T-cell (primary cell): ENCODE measurements around the gene FANCE. TPM values are rescaled to one million over a fixed set of nuclear protein-coding genes. Genes with fewer than 3 reads are reported as not detected.

ENCODE experiments used
- ATAC-seq, 4 experiments: fragments of 200-7000 bp in 3 of 4; fragments of 150-1000 bp in 1 of 4; cut with Tn5 transposase; replicated peaks in 1 of 4; 1 replicate in 3 of 4; 2 replicates in 1 of 4; pipeline ENCODE4 v1.10.0; 2021; ENCODE audit warnings: moderate library complexity in 3 of 4, mild to moderate bottlenecking in 2 of 4, moderate number of reproducible peaks in 1 of 4
- CTCF ChIA-PET, 2 donors: fragments of 300-600 bp; sonication (Branson Sonifier 250); formaldehyde crosslinking; loops; one replicate each; lab custom pipeline; 2022; ENCODE audit warnings: antibody characterized with exemption in 2 of 2; lab: Charles Lee
- POLR2A ChIA-PET, 2 donors: fragments of 300-600 bp; sonication (Branson Sonifier 250); formaldehyde crosslinking; loops; one replicate each; lab custom pipeline; 2022; ENCODE audit warnings: antibody characterized with exemption in 2 of 2; lab: Charles Lee
- DNase-seq, 35 experiments: peaks; one replicate each; pipeline versions ENCODE4 v3.0.0 to v3.0.0-alpha.2; 2013 to 2023
- H3K27ac ChIP-seq: one replicate; pipeline ENCODE4 v1.5.1; 2013; ENCODE audit warnings: low read length
- H3K27me3 ChIP-seq, 2 experiments: replicated peaks in 1 of 2; 1 replicate in 1 of 2; 2 replicates in 1 of 2; pipeline versions ENCODE4 v1.6.1 to v1.7.0; 2013; ENCODE audit warnings: low read length in 1 of 2, mixed read lengths in 1 of 2; ENCODE audit not compliant: control insufficient read depth in 2 of 2, insufficient read depth in 2 of 2; ENCODE audit errors: extremely low read depth in 1 of 2
- H3K36me3 ChIP-seq, 2 donors: 1 replicate in 1 of 2; 2 replicates in 1 of 2; pipeline versions ENCODE4 v1.6.1 to v1.7.0; 2013; ENCODE audit warnings: low read length in 1 of 2; ENCODE audit not compliant: control insufficient read depth in 2 of 2, insufficient read depth in 1 of 2; ENCODE audit errors: extremely low read depth in 1 of 2
- H3K4me1 ChIP-seq, 2 experiments: 1 replicate in 1 of 2; 2 replicates in 1 of 2; pipeline versions ENCODE4 v1.6.1 to v1.7.0; 2013; ENCODE audit warnings: low read length in 2 of 2, mixed read lengths in 1 of 2; ENCODE audit not compliant: insufficient read depth in 2 of 2, control insufficient read depth in 1 of 2; ENCODE audit errors: extremely low read depth in 1 of 2
- H3K4me3 ChIP-seq, 2 donors: 1 replicate in 1 of 2; 2 replicates in 1 of 2; pipeline versions ENCODE4 v1.5.1 to v1.7.0; 2013; ENCODE audit warnings: mild to moderate bottlenecking in 2 of 2, low read length in 1 of 2, moderate library complexity in 1 of 2; ENCODE audit not compliant: control insufficient read depth in 1 of 2; ENCODE audit errors: extremely low read depth in 1 of 2
- H3K9me3 ChIP-seq: 2 replicates; pipeline ENCODE4 v1.7.0; 2013
- H3K27ac Mint-ChIP-seq, 2 donors: one replicate each; pipeline ENCODE4 v1.8.0; 2020 to 2021; ENCODE audit warnings: mild to moderate bottlenecking in 2 of 2, mixed read lengths in 2 of 2
- H3K27me3 Mint-ChIP-seq, 2 donors: one replicate each; pipeline ENCODE4 v1.8.0; 2021 to 2022; ENCODE audit warnings: mixed read lengths in 2 of 2
- H3K36me3 Mint-ChIP-seq: one replicate; pipeline ENCODE4 v1.8.0; 2021; ENCODE audit warnings: mixed read lengths
- H3K4me1 Mint-ChIP-seq, 3 donors: one replicate each; pipeline ENCODE4 v1.8.0; 2020 to 2022; ENCODE audit warnings: mixed read lengths in 3 of 3, mild to moderate bottlenecking in 1 of 3
- H3K4me3 Mint-ChIP-seq, 3 donors: one replicate each; pipeline ENCODE4 v1.8.0; 2020 to 2022; ENCODE audit warnings: mild to moderate bottlenecking in 3 of 3, mixed read lengths in 3 of 3, moderate library complexity in 3 of 3
- H3K9me3 Mint-ChIP-seq, 3 donors: one replicate each; pipeline ENCODE4 v1.8.0; 2020 to 2022; ENCODE audit warnings: mixed read lengths in 3 of 3
- WGBS: methylation state at CpG from one replicate; pipeline ENCODE4 v1.1.5; 2013; ENCODE audit warnings: missing lambda C conversion rate; ENCODE audit not compliant: insufficient coverage; 5-methylcytosine and 5-hydroxymethylcytosine counted together
- total RNA-seq, 35 experiments: library from RNA in 6 of 35; stranded (reverse) in 6 of 35; fragments of 120-200 nt in 1 of 35; gene quantifications; one replicate each; pipeline versions ENCODE4 v1.2.1 to v1.2.4 and lab custom pipeline; 2013 to 2026

The FANCE gene
- total RNA-seq, 5 donors from 2014 or later (not counting 1 experiment from before 2014, with no cell fraction given), result 5.6 to 12.8 (median 11.7) TPM

DNA sequence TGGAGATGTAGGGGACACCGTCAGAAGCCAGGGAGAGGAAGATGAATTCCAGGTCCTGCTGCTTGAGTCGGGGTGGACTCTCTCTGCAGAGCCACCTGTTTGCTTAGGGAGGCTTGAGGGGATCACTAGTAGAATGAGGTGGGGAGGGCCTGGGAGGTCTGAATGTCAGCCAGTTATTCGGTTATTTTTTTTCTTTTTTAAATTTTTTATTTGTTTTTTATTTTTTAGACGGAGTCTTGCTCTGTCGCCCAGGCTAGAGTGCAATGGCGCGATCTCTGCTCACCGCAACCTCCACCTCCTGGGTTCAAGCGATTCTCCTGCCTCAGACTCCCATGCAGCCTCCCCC lies 36.4 kb downstream of the FANCE start:
- Histone ChIP-seq H3K36me3 (no peaks in the 10 kb centered on the region), H3K9me3 (no peaks in the 10 kb centered on the region), H3K27me3 (peaks cover 0 to 3% of the 10 kb centered on the region in 2 experiments), H3K27ac (no peak overlapping the region), H3K4me1 (peaks cover 0 to 5% of the 10 kb centered on the region in 2 experiments), H3K4me3 (no peak overlapping the region)
- DNase-seq, result no peak
- Mint-ChIP-seq H3K9me3 (no peaks in the 10 kb centered on the region), H3K4me3 (no peak overlapping the region), H3K27me3 (no peaks in the 10 kb centered on the region), H3K36me3 (no peaks in the 10 kb centered on the region), H3K4me1 (peaks cover 3 to 21% (median 10%) of the 10 kb centered on the region in 3 donors), H3K27ac (no peak overlapping the region)
- 92% methylated on average over 7 of the region's 9 CpGs for WGBS
- no peak for ATAC-seq
- ChIA-PET CTCF (no interaction called here), POLR2A (no interaction called here)

DNA sequence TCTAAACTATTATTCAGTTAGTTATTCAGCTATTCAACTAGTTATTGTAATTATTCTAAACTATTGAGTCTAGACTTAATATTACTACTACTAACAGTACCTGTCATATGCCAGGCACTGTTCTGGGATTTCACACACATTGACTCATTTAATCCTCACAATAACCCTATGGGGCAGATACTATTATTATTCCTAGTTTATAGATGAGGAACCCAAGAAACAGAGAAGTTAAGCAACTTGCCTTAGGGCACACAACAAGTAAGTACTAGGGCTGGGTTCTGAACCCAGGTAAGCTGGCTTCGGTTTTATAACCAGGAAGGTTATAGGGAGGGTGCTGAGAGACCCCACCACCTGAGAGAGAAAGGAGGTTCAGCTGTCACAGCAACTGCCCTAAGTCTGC lies 36.9 kb downstream of the FANCE start:
- no peak for DNase-seq
- CTCF ChIA-PET, result interaction anchor here in 1 of 2 donors (0.6 kb wide), 1 partner anchor 25 kb away, joined by 3 read pairs; no protein-coding TSS in a partner anchor
- H3K27ac Mint-ChIP-seq, result no peak overlapping the region

DNA sequence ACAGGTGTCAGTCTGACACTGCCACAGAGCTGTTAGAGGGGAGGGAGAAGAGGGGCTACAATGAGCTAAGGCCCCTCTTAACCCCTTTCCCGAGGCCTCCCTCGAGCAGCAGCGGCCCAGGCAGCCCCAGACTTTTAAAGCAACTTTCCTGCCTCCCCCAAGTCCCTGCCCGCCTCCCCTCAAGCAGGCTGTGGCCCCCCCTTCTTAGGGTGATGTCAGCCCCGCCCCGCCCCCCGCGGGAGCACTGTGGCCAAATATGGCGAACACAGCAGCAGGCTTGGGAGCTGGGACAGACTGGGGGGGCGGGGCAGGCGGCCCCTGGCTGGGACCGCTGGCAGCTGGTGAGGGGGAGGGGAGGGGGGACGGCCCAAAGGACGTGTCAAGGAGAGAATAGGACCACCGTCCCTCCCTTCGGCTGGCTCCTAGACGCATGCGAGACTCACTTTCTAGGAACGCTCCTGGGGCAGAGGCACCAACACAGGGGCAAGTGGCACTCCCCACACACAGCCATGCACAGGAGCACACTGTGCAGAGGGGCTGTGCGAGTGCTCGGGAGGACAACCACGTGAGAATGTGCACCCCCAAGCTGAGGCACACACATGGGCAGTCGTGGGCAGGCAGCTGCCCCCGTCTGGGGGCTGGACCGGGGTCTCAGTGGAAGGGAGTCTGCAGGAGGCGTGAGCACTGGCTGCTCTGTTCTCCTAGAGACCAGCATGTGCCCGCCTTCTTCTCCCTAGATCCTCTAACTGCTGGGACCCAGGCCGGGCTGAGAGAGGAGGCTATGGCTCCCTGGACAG lies 38.1 kb downstream of the FANCE start:
- H3K36me3 Mint-ChIP-seq, result no peaks in the 10 kb centered on the region
- H3K27ac Mint-ChIP-seq, result no peak overlapping the region
- peaks cover 11 to 21% (median 15%) of the 10 kb centered on the region in 3 donors for H3K4me1 Mint-ChIP-seq
- WGBS, result 73% methylated on average over 4 of the region's 28 CpGs
- H3K27me3 Mint-ChIP-seq, result no peaks in the 10 kb centered on the region
- H3K27me3 ChIP-seq, result no peaks in the 10 kb centered on the region
- no peak for DNase-seq
- no peaks in the 10 kb centered on the region for H3K9me3 ChIP-seq
- peaks cover 0 to 14% of the 10 kb centered on the region in 2 experiments for H3K4me1 ChIP-seq
- no peak overlapping the region for H3K27ac ChIP-seq
- no peak overlapping the region for H3K4me3 ChIP-seq
- ChIA-PET CTCF (interaction anchor here in 1 of 2 donors (0.6 kb wide), 1 partner anchor 26 kb away, joined by 3 read pairs; no protein-coding TSS in a partner anchor), POLR2A (no interaction called here)
- no peak overlapping the region for H3K4me3 Mint-ChIP-seq
- no peaks in the 10 kb centered on the region for H3K9me3 Mint-ChIP-seq
- H3K36me3 ChIP-seq, result no peaks in the 10 kb centered on the region
- no peak for ATAC-seq

More for the DNA sequence above, 36.9 kb downstream of the FANCE start:
- Histone ChIP-seq H3K9me3 (no peaks in the 10 kb centered on the region), H3K4me1 (peaks cover 0 to 6% of the 10 kb centered on the region in 2 experiments), H3K36me3 (no peaks in the 10 kb centered on the region), H3K27ac (no peak overlapping the region), H3K4me3 (no peak overlapping the region), H3K27me3 (peaks cover 0 to 3% of the 10 kb centered on the region in 2 experiments)
- Mint-ChIP-seq H3K36me3 (no peaks in the 10 kb centered on the region), H3K4me1 (peaks cover 7 to 21% (median 12%) of the 10 kb centered on the region in 3 donors), H3K9me3 (no peaks in the 10 kb centered on the region), H3K27me3 (no peaks in the 10 kb centered on the region), H3K4me3 (no peak overlapping the region)
- POLR2A ChIA-PET, result interaction anchor here in 1 of 2 donors (0.6 kb wide), 1 partner anchor 1157 kb away, joined by 4 read pairs; no protein-coding TSS in a partner anchor
- no CpG with 5 or more reads among the region's 1 CpG for whole genome bisulfite sequencing
- no peak for ATAC-seq

- ATAC-seq (no peak), DNase-seq (no peak)
- CTCF ChIA-PET, result interaction anchor here in 1 of 2 donors (0.5 kb wide), 1 partner anchor 1086 kb away, joined by 3 read pairs; no protein-coding TSS in a partner anchor
- Histone ChIP-seq H3K4me1 (peaks cover 0 to 14% of the 10 kb centered on the region in 2 experiments), H3K4me3 (no peak overlapping the region), H3K36me3 (no peaks in the 10 kb centered on the region), H3K9me3 (no peaks in the 10 kb centered on the region), H3K27me3 (no peaks in the 10 kb centered on the region), H3K27ac (no peak overlapping the region)
- 89% methylated on average over 4 of the region's 8 CpGs for WGBS
- H3K9me3 Mint-ChIP-seq, result no peaks in the 10 kb centered on the region
- peaks cover 13 to 21% (median 16%) of the 10 kb centered on the region in 3 donors for H3K4me1 Mint-ChIP-seq
- no peak overlapping the region for H3K4me3 Mint-ChIP-seq
- H3K27me3 Mint-ChIP-seq, result no peaks in the 10 kb centered on the region
- POLR2A ChIA-PET, result no interaction called here
- H3K36me3 Mint-ChIP-seq, result no peaks in the 10 kb centered on the region
- no peak overlapping the region for H3K27ac Mint-ChIP-seq
Observed at GRCh38 chr6:35490821-35491557, 38.9 kb downstream of the FANCE start.

- Histone ChIP-seq H3K27ac (no peak overlapping the region), H3K9me3 (no peaks in the 10 kb centered on the region), H3K4me3 (no peak overlapping the region), H3K27me3 (no peaks in the 10 kb centered on the region), H3K36me3 (no peaks in the 10 kb centered on the region), H3K4me1 (peaks cover 0 to 17% of the 10 kb centered on the region in 2 experiments)
- no peaks in the 10 kb centered on the region for H3K36me3 Mint-ChIP-seq
- no peaks in the 10 kb centered on the region for H3K27me3 Mint-ChIP-seq
- WGBS, result 30% methylated on average over 2 of the region's 5 CpGs
- no peaks in the 10 kb centered on the region for H3K9me3 Mint-ChIP-seq
- peaks cover 13 to 21% (median 16%) of the 10 kb centered on the region in 3 donors for H3K4me1 Mint-ChIP-seq
- no peak overlapping the region for H3K4me3 Mint-ChIP-seq
- ChIA-PET CTCF (no interaction called here), POLR2A (no interaction called here)
- DNase-seq, result no peak
- no peak for ATAC-seq
- H3K27ac Mint-ChIP-seq, result no peak overlapping the region
Observed at GRCh38 chr6:35491558-35492257, 39.6 kb downstream of the FANCE start.
